GM19324 (cell line): ENCODE measurements around the gene GRM7.

ENCODE experiments used
- ATAC-seq: cut with Tn5 transposase; IDR thresholded peaks from one replicate; pipeline ENCODE4 v1.9.1; 2021; ENCODE audit warnings: mild to moderate bottlenecking, moderate library complexity; ENCODE audit not compliant: unreplicated experiment, low FRiP score

GRM7 gene

DNA sequence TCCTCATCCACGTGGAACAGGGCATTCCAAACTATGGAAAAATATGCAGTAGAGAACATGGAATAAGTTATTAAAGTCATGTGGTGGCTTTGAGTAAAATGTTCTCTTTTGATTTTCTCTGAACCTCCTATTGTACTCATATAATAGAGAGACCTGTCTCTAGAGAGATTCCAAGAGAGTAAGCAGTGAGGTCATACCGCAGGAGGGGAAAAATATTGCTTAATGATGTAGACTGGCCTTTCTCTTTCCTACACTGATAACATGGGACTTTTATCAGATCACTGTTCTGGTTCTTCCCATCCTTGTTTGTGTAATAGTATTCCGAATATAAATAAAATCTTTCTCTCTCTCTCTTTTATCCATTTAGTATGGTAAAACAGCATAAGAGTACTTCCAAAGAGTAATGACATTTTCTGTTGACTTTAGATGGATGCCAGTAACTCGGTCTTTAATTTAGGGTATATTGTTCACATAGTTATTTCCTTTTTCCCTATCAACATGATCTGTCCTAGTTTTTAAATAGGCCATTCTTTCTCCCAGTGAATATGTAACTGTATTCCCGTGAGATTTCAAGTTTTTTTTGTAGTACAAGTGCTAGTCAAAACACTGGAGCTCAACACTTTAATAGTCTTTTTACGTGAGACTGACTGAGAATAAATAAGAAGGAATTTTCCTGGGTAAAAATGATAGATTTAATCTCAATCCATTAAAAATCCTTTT, 826.7 kb downstream of the GRM7 start:
- no peak for ATAC-seq

DNA sequence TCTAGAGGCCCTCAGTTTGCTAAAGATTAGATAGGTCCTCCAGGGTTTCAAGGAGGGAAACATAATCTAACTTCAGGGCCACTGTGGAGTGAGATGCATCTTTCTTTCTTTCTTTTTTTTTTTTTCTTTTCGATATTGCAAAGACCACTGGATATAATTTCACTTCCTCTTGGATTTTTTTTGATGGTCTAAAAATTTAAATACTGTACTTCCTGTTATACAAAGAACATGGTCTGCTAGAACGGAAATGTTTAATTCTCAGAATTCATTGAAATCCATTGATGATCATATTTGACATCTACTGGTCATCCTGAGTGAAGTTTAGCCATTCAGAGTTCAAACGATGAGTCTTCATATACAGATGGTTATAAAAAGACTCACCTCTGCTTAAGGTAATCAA, 832.0 kb downstream of the GRM7 start:
- no peak for ATAC-seq

DNA sequence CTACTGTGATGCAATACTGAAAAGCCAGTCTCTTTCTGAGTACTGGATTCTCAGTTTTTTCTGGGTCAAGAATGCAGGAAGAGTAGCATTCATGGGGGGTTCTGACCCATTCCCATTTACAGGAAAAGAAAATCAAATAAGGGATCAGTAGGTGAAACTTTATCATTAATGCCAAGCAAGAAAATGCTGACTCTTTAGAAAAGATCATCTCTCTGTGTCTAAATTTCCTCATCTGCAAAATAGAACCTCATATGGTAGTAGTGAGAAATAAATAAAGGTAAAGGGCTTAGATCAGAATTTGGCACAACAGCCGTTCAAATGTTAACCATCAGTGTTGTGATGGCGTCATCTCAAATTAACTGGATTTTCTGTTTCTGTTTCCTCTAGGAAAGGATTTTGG, 833.1 kb downstream of the GRM7 start:
- ATAC-seq, result no peak

DNA sequence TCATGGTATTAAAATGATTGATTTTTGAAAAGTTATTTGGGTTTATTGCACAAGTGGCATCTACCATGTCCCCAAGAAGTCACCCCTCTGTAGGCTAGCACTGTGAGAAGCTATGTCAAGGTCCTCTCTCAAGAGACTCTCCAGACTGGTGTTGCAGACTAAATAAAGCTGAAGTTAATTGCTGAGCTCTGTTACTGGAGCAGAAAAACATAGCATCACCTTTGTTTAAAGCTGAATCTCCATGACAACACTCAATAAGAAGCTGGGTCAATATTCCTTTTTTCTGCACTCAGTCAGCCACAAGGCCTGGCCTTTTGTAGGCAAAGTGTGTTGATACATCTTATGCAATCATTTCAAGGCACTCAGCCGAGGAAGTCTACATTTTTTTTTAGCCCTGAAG, 834.1 kb downstream of the GRM7 start:
- ATAC-seq, result no peak

DNA sequence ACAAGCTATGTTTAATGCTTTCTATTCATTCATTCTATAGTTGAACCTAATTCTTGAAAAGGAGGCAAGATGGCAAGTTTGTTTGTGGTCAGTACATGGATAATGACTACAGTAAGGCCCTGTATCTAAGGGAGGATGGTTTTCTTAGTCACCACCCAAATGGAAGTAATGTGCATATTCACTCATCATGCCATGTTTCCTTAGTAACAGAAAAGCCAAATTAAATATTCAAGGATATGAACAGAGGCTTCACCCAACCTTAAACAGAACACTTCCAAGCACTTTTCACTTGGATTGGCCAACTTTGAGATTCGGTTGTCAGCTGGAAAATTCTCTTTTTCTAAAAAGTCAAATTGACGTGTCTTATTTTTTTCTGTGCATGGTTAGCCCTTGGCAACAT, 835.4 kb downstream of the GRM7 start:
- ATAC-seq, result no peak

DNA sequence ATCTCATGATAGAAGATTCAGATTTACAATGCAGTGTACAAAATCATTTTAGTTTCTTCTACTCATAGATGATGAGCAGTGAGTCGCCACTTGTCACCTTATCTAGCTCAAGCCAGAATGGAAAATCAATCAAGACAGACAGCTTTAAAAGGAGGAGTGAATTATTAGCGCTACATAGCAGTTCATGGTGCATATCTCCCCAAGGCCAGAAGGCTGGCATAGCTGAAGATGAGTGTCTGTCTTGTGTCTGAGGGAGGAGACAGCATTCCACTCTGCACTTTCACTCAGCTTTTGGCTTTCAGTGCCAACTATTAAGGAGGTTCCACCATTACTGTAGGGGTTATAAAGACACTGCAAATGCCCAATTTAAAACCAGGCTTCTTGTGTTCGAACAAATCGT, 836.6 kb downstream of the GRM7 start:
- ATAC-seq, result no peak

DNA sequence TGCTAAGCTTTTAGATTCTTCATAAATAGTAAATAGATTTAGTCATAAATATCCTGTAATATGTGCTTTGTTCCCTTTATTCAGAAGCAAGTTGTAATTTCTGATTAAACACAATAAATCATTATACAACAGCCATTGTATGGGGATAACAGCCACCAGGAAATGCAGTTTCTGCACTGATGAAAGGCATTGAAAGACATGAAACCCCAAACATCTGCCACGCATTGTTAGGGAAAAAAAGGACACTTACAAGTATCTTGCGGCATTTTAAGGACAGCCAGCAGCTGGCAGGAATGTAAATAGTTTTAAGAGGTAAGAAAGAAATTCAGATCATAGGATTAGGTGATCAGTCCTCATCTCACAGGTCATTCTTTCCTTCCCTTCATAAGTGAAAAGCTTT, 839.6 kb downstream of the GRM7 start:
- no peak for ATAC-seq

DNA sequence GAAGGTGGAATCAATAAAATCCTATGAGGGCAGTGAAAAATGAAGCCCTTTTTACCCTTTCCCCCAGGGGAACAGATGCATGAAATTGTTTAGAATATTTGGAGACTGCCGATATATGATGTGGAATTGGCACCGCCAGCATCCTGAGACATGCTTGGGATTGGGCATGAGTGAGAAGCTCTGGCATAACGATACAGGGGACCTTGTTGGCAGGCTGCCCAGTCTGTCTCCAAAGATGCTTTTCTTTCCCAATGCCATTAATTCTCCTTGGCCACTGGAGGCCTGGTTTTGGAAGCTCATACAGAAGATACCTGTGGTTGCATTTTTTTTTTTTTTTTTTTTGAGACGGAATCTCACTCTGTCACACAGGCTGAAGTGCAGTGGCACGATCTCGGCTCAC, 840.1 kb downstream of the GRM7 start:
- ATAC-seq, result no peak

DNA sequence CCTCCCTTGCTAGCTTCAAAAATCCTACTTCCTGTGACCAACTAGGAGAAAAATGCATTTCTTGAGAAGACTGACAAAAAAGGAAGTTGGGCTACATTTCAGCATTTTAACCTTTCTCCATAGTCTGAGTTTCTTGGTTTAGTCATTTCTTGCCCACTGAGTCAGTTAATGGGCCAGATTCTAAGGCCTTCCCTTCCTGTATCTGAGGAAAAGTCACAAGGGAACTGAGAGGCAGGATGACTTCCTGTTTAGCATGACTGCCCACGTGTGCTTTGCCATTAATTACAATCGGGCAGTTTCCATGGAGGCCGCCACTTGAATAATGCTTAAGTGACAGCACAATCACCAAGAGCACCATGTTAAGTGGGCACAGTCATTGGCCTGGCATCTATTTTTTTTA, 846.3 kb downstream of the GRM7 start:
- ATAC-seq, result no peak

DNA sequence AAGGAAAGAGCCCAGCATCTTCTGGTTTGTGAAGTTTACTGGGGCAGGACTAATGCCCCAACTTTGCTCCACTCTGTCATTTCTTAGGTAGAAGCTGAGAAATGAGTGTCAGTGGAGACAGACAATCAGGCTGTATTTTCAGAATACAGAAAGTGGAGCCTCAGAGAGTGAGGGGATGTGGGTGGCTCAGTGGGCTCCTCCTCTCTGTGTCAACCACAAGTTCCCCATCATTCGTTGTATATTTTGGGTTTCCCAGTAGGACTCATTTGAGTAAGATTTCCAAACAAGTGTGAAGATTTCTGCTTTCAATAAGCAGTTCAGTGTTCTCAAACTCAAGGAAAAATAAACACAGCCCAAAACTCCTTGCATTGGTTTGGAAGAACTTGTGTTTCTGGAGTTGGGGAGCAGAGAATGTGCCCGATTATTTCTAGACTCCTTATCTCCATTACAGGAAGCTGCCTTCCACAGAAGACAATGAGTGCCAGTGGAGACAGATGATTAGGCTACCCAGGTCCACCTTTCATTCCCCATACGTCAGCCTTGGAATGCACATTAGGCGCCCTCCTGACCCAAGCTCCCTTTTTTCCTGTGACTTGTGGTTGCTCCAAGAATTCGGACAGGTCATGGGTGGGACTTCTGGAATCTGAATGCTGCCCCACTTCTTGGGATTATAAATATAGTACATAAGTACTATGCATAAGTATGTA, 848.6 kb downstream of the GRM7 start:
- no peak for ATAC-seq

DNA sequence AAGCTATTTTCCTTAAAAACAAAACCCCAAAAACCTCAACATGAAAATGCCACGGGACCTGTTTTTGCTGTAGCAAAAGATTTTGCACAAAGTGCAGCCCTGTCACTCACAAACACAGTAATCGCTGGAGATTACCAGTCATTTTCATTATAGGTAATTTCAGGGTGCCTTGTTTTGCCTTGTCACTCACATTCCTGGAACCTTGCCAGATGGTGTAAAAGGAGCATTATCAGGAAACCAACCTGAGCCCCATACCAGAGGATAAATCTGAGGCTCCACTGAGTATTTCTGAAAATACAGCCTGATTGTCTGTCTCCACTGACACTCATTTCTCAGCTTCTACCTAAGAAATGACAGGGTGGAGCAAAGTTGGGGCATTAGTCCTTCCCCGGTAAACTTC, 849.4 kb downstream of the GRM7 start:
- ATAC-seq, result no peak

DNA sequence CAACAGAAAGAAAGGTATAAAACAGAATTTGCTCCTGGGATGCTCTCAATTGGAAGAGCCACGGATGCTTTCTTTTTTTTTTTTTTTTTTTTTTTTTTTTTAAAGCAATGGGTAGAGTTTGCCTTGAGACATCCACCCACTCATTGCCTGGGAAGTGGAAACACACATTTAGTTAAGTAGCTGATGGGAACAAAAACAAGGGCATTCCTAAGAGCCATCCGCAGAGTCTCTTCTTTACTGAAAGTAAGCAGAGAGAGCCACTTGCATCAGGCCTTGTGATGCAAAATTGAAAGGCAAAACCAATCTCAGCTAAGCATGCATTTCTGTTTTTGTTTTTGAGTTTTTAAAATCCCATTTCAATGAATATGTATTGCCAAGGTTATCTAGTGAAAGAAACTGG, 852.8 kb downstream of the GRM7 start:
- ATAC-seq, result no peak

DNA sequence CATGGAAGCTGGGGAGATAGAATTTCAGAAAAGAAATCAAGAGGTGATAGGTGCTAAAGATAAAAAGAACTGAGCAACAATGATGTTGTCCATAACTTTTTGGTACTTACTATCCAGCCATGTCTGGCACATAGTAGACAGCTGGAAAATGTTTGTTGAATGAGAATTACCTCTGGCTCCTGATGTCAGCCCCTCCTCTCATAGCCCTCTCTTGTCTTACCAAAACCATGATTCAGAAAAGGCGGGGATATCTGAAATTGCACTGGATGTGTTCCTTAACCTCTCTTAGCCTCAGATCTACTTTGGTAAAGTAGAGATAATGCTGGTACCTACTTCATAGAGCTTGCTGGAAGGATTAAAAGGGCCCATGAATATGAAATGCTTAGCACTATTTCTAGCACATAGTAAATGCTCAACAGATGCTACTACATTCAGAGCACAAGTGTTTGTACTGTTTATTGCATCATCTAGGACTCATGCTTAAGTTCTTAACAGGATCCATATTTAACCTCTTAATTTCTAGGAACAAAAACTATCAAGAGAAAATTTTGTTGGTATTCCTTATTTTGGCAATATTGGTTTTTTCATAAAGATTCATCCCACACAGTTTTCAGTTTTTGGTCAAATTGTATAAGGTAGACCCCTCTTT, 859.9 kb downstream of the GRM7 start:
- ATAC-seq, result no peak

DNA sequence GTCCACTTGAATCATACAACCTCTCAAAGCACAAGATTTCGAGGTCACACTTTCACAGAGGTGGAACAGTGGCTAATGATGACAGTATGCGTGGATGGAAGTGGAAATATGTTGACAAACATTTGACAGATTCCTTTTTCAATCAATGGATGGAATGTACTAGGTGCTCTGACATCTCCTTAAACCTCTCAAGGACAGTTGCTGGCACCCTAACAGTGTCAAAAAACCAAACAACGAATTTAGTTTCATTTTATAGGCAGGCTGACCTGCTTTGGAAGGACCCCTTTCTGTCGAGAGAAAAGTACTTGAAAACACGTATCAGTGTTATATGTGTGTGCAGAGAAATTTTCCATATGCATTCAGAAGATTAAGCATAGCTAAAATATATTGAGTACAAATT, 861.0 kb downstream of the GRM7 start:
- no peak for ATAC-seq

DNA sequence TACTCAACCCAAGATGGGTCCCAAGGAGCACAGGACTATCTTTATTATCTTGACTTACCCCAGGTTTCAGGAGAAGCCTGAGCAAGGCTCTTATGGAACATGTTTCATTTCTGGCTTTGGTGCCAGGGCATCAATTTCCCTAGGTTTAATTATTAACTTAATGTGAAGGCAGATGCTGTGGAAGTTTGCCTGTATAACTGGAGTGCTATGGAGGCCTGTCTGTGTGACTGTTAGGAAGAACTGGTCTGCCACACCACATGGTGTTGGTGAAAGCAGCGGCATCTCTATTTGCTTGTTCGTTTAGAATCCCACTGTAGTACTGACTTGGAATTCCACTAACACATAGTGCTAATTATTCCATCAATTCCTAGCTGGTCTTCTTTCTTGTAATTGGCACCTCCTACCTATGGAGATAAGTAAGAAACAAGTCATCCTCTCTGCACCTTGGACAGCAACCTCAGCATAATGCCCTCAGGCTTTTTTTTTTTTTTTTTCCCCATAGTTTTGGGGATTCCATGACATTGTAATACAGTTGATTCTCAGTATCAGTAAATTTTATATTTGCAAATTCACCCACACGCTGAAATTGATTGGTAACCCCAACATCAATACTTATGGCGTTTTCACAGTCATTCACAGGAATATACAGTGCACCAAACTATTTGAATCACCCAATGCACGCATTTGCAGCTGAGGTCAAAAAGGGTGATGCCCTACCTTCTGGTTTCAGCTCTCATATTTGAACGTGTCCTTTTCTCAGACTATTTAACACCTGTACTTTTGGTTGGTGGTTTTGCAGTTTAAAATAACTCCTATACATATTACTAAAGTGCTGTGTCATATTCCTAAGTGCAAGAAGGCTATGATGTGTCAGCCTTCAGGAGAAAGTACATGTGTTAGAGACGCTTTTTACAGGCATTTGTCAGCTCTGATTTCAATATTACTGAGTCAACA, 867.9 kb downstream of the GRM7 start:
- no peak for ATAC-seq

DNA sequence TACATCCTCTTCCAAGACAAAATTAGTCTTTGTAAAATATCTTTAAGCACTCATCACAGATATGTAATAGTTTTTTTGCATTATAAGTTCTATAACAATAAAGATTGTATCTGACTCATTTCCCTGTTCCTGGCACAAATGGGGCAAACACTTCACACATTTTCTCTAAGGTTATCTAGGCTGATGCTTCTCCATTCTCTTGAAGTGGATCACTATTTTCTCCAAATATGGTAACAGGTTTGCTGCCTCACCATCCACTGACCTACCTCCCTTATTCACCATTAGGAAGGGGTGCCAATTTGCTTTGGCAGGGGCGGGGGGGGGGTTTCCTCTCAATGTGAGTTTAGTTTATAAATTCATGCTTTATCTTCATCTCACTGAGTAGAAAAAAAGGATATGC, 873.0 kb downstream of the GRM7 start:
- ATAC-seq, result no peak

DNA sequence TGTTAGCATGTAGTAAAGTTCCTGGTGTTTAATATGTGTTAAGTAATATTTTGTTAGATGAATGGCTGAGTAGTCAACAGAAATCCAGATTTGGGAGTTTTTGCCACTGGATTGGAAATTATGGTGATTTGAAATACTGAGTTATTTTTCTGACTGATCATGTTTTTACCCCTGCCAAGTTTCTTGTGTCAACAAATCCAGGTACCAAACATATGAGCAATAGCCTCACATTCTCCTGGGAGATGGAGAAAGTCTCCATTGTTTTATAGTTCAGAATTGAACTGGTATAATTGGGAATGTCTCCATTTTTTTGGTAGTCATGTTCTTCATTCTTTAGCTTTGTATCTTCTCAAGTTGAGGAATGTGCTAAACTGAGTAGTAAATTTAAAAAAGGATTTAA, 873.5 kb downstream of the GRM7 start:
- no peak for ATAC-seq

DNA sequence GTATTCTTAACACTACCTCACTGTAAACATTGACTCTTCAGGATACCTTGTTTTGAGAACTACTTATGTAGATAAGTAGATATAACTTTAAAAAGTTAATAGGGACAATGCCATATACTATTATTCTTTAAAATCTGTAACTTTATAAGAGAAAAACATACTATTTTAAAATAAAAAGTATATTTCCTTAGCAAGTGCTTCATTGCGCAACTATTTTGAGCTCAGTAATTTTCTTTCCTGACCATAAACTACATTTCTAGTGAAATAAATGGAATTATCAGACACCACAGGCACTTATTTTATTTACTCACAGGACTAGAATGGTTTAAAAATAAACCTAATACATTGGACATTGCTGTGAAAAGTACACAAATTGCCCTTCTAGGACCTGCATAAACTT, 876.3 kb downstream of the GRM7 start:
- ATAC-seq, result no peak

DNA sequence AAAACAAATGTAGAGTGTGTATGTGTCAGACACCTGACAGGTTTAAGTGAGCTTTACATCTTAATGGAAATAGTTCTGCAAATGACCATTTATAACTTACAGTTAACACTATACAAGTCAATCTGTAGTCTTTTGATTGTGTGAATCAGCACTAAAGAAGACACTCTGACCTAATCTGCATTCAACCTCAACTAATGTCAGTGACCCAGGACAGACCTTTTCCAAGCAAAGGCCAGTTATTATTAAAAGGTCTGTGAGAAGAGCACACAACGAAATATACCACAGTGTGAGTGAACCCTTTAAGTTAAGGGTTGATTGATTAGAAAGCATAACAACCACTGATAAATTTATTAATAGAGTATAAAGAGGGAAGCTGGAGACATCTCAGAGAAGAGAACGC, 878.8 kb downstream of the GRM7 start:
- no peak for ATAC-seq

DNA sequence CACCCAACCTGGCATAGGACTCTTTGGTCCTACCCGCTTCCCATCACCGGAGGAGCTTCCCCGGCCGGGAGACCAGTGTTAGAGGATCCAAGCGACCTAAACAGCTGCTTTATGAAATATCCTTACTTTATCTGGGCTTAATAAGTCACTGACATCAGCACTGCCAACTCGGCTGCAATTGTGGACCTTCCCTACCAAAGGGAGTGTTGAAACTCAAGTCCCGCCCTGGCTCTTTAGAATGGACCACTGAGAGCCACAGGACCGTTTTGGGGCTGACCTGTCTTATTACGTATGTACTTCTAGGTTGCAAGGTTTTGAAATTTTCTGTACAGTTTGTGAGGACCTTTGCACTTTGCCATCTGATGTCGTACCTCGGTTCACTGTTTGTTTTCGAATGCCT, 879.5 kb downstream of the GRM7 start:
- ATAC-seq, result no peak

DNA sequence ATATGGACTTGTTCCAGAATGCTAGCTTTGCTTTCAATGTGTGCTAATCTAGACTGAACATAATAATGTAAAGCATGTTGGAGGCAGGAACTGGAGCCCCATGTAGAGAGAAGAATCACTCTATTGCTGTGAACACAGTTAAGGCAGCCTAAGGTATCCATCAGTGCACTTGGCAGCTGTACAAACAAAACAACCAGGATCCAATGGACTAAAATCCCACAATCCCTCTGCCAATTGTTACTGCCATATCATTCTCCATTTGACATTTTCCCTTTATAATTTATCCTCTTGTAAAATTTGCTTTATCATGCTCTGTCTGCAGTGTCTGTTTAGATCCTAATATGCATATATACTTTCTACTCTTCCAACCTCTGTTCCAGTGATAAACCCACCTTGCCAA, 883.9 kb downstream of the GRM7 start:
- no peak for ATAC-seq
